ENCODE data around the gene LPCAT2.

- TF ChIP-seq CREB5 (CRISPR knock-in tag; IDR thresholded peaks at IDR 0.05; ENCODE audit: low read depth) (no peak), OSR1 (CRISPR knock-in tag; IDR thresholded peaks at IDR 0.05) (no peak), ZC3H10 (CRISPR knock-in tag; IDR thresholded peaks at IDR 0.05) (no peak), ZFP30 (CRISPR knock-in tag; IDR thresholded peaks at IDR 0.05) (no peak), ZNF565 (CRISPR knock-in tag; conservative IDR thresholded peaks at IDR 0.05; ENCODE audit: low read depth) (no peak), ZNF8 (CRISPR knock-in tag; IDR thresholded peaks at IDR 0.05) (no peak), TCF4 (CRISPR knock-in tag; IDR thresholded peaks at IDR 0.05; ENCODE audit: borderline replicate concordance) (no peak), TOX (CRISPR knock-in tag; IDR thresholded peaks at IDR 0.05; ENCODE audit: borderline replicate concordance) (no peak), POU6F1 (CRISPR knock-in tag; IDR thresholded peaks at IDR 0.05; ENCODE audit: borderline replicate concordance, low read depth) (no peak), ARNTL (CRISPR knock-in tag; IDR thresholded peaks at IDR 0.05; ENCODE audit: borderline replicate concordance, low read depth) (no peak)
These were observed 66.6 kb downstream of the LPCAT2 start for GRCh38 chr16:55575496-55575895.
